ENCODE results near the gene GRAMD1B. TPM values are rescaled to one million over a fixed set of nuclear protein-coding genes. Genes with fewer than 3 reads are reported as not detected.

GRAMD1B gene
- total RNA-seq, 2 donors from 2014 or later, result 3.1 to 3.8 TPM

GRCh38 chr11:123548774-123549173 is 118.7 kb downstream of the GRAMD1B start:
- no peak for DNase-seq (ENCODE audit: low spot score)
- Histone ChIP-seq H3K27me3 (no peaks in the 10 kb centered on the region), H3K27ac (no peak overlapping the region), H3K4me1 (peaks cover 0 to 22% of the 10 kb centered on the region in 2 donors), H3K4me3 (no peak overlapping the region), H3K9me3 (no peaks in the 10 kb centered on the region), H3K36me3 (no peaks in the 10 kb centered on the region)
- TF ChIP-seq CTCF (IDR thresholded peaks at IDR 0.05), result no peak

GRCh38 chr11:123549926-123550917 is 120.2 kb downstream of the GRAMD1B start:
- no peaks in the 10 kb centered on the region for H3K27me3 ChIP-seq
- DNase-seq (ENCODE audit: low spot score), result no peak
- H3K9me3 ChIP-seq, result no peaks in the 10 kb centered on the region
- H3K36me3 ChIP-seq, result no peaks in the 10 kb centered on the region
- H3K27ac ChIP-seq, result no peak overlapping the region
- TF ChIP-seq CTCF (IDR thresholded peaks at IDR 0.05), result no peak
- peaks cover 0 to 13% of the 10 kb centered on the region in 2 donors for H3K4me1 ChIP-seq
- H3K4me3 ChIP-seq, result no peak overlapping the region

GRCh38 chr11:123551079-123551478 is 121.0 kb downstream of the GRAMD1B start:
- H3K4me3 ChIP-seq, result no peak overlapping the region
- no peak overlapping the region for H3K27ac ChIP-seq
- H3K4me1 ChIP-seq, result peaks cover 0 to 4% of the 10 kb centered on the region in 2 donors
- H3K27me3 ChIP-seq, result no peaks in the 10 kb centered on the region
- no peak for TF ChIP-seq CTCF (IDR thresholded peaks at IDR 0.05)
- no peaks in the 10 kb centered on the region for H3K9me3 ChIP-seq
- no peaks in the 10 kb centered on the region for H3K36me3 ChIP-seq
- DNase-seq (ENCODE audit: low spot score), result no peak

DNA sequence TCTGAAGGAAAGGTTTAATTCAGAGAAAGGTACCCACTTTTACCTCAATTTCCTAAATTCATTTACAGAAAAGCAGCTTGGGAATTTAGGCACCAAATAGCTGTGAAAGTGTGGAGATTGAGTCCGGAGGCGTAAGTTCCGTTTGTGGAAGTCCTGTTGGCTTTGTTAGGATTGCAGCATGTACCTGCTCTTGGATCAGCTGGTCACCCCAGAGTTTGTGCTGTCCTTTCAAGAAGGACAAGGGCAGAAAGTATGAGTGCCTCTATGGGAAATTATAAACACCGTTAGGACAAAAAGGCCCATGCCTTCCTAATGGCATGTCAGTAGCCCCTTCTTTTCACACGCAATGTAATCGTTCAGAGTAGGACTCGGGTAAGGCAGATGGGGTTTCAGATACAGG is 126.6 kb downstream of the GRAMD1B start:
- no peak overlapping the region for H3K27ac ChIP-seq
- no peak for TF ChIP-seq CTCF (IDR thresholded peaks at IDR 0.05)

GRCh38 chr11:123558536-123559315 is 128.7 kb downstream of the GRAMD1B start:
- H3K4me1 ChIP-seq, result peaks cover 0 to 24% of the 10 kb centered on the region in 2 donors
- no peak overlapping the region for H3K4me3 ChIP-seq
- no peak for TF ChIP-seq CTCF (IDR thresholded peaks at IDR 0.05)
- no peak for DNase-seq (ENCODE audit: low spot score)
- no peaks in the 10 kb centered on the region for H3K36me3 ChIP-seq
- no peak overlapping the region for H3K27ac ChIP-seq
- H3K27me3 ChIP-seq, result no peaks in the 10 kb centered on the region
- no peaks in the 10 kb centered on the region for H3K9me3 ChIP-seq

More for the DNA sequence above, 126.6 kb downstream of the GRAMD1B start:
- DNase-seq (ENCODE audit: low spot score), result no peak
- Histone ChIP-seq H3K36me3 (no peaks in the 10 kb centered on the region), H3K4me3 (no peak overlapping the region), H3K27me3 (no peaks in the 10 kb centered on the region), H3K4me1 (peaks cover 0 to 16% of the 10 kb centered on the region in 2 donors), H3K9me3 (no peaks in the 10 kb centered on the region)

All from right atrium auricular region (tissue), 2 donors.